GM19035 (cell line): ENCODE measurements around the gene ZMYM4.

Source experiments
- ATAC-seq: cut with Tn5 transposase; IDR thresholded peaks from one replicate; pipeline ENCODE4 v1.9.1; 2021; ENCODE audit not compliant: unreplicated experiment

Gene ZMYM4

DNA sequence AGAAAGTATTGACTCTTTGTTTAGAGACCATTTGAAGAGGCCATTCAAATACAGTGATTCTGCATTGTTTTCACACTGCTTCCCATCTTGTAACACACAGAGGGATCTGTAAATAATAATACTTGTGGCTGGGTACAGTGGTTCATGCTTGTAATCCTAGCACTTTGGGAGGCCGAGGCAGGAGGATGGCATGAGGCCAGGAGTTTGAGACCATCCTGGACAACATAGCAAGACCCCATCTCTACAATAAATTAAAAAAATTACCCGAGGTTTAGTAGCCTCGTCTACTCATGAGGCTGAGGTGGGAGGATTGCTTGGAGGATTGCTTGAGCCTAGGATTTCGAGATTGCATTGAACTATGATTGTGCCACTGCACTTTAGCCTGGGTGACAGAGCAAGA, 5.7 kb downstream of the ZMYM4 start:
- ATAC-seq = no peak

- ATAC-seq = no peak
Observed at GRCh38 chr1:35278886-35279554, 10.5 kb downstream of the ZMYM4 start.

GRCh38 chr1:35279555-35279904, 11.0 kb downstream of the ZMYM4 start:
- no peak for ATAC-seq

DNA sequence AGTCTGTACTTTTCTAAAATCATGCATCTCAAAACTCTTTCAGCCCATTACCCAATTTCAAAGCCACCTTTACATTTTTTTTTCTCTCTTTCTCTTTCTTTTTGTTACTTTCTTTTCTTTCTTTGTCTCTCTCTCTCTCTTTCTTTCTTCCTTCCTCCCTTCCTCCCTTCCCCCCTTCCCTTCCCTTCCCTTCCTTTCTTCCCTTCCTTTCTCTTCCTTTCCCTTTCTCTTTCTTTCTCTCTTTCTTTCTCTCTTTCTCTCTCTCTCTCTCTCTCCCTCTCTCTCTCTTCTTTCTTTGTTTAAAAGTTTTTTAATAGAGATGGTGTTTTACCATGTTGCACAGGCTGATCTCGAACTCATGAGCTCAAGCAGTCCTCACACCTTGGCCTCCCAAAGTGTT, 11.5 kb downstream of the ZMYM4 start:
- ATAC-seq = no peak

GRCh38 chr1:35281565-35281964, 13.1 kb downstream of the ZMYM4 start:
- no peak for ATAC-seq

DNA sequence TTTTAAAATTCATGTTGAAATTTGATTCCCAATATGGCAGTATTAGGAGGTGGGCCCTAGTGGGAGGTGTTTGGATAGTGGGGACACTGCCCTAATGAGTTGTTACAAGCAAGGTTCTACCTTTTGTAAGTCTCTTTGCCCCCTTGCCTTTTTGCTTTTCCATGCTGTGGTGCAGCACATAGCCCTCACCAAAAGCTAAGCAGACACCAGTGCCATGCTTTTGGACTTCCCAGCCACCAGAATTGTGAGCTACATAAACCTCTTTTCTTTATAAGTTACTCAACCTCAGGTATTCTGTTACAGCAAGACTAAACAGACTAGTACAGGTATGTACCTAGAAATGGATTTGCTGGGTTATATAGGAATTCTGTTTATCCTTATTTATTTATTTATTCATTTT, 13.7 kb downstream of the ZMYM4 start:
- ATAC-seq = no peak

DNA sequence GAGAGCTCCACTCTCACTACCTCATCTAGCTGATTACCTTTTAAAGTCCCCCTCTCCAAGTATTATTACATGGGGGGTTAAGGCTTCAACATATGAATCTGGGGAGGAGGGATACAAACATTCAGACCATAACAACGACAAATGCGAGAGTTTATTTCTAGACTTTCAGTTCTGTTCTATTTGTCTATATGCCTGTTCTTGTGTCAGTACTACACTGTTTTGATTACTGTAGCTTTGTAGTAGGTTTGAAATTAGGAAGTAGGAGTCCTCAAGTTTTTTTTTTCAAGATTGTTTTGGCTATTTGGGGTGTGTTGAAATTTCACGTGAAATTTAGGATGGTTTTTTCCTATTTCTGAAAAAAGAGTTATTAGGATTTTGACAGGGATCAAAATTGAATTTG, 16.3 kb downstream of the ZMYM4 start:
- no peak for ATAC-seq

GRCh38 chr1:35285771-35286606, 17.5 kb downstream of the ZMYM4 start:
- no peak for ATAC-seq

DNA sequence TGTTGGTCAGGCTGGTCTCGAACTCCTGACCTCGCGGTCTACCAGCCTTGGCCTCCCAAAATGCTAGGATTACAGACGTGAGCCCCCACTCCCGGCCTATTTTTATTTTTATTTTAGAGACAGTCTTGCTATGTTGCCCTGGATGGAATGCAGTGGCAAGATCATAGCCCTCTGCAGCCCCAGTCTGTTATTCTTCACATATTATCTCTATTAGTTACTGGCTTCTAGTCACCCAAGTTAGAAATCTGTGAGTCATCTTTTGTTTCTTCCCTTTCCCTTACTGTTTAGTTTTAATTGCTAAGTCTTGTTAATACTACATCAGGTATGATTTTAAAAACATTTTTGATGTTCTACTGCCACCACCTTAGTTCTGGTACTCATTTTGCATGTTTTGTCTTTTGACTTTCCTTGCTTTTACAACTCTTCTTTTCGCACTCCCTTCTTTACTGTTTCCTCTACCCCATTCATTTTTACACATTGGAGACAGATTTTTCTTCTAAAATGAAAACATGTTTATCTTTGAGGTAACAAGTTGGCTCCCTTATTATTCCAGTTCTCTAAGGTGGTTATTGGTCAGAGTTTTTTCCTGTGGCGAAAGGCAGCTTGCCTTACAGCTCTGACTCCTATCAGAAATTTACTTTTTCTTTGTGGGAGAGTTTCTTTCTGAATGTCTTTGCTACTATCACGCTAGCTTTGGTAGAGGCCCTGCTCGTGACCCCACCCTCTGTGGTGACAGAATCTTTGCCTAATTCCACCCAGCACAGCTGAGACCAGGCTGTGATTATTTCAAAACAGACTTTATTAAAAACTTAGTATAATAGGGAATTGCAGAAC, 19.5 kb downstream of the ZMYM4 start:
- ATAC-seq = no peak

- ATAC-seq = no peak
Observed at GRCh38 chr1:35288761-35289160, 20.3 kb downstream of the ZMYM4 start.

- no peak for ATAC-seq
Observed at GRCh38 chr1:35290452-35290851, 21.9 kb downstream of the ZMYM4 start.

DNA sequence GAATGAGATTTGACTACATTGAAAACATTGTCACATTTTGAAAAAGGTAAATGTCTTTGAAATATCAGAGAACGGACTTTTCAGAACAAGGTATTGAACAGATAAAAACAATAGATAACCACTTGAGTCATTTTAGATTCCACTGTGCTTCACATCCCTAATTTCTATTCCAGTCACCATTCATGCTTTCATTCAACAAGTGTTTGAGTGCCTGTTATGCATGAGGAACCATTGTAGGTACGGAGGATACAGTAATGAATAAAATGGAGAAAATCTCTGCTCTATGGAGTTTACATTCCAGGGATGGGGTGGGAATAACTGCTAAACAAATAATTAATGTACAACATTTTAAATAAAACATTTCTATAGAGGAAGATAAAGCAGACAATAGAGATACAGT, 26.3 kb downstream of the ZMYM4 start:
- no peak for ATAC-seq

- no peak for ATAC-seq
Observed at GRCh38 chr1:35297886-35298285, 29.4 kb downstream of the ZMYM4 start.

DNA sequence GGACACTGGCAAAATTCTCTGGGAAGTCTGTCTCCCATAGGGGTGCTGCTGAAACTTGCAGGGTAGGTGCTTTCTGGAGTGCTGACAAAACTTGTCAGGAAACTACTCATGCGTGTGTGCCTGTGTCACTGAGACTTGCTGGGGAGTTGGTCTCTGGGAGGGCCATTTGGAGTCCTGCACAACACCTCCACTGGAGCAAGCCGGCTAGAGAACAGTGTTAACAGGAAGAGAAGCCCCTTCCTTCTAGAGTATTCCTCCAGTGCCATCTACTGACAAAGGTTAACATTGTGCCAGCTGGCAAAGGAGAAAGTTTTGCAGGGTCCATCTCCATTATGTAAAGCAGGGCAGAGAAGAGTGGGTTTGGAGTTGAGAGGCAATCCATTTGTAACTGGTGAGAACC, 30.0 kb downstream of the ZMYM4 start:
- no peak for ATAC-seq

DNA sequence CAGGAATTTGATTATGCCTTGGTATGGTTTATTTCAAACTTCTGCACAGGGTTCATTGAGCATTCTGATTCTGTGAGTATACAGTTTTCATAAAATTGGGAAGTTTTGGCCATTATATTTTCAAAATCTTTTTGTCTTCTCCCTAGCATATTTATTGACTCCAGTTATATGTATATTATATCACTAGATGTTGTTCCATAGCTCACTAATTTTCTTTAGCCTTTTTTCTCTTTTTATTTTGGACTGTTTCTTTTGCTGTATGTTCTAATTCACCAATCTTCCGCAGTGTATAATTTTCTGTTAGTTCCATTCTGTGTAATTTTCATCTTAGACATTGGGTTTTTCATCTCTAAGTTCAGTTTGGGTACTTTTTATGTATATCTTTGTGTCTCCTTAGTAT, 31.9 kb downstream of the ZMYM4 start:
- no peak for ATAC-seq

GRCh38 chr1:35301674-35302392, 33.3 kb downstream of the ZMYM4 start:
- ATAC-seq = no peak

DNA sequence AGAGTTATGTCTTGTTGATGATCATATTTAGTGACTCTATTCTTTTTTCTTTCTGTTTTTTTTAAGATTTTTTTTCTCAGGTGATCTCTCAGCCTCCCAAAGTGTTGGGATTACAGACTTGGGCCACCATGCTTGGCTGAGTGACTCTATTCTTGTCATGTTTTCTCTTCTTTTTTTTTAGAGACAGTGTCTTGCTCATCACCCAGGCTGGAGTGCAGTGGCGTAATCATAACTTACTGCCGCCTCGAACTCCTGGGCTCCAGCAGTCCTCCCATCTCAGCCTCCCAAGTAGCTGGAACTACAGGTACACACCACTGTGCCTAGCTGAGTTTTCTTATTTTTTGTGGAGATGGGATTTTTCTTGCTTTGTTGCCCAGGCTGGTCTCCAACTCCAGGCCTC, 36.9 kb downstream of the ZMYM4 start:
- ATAC-seq = no peak

- ATAC-seq = no peak
Observed at GRCh38 chr1:35315649-35316048, 47.1 kb downstream of the ZMYM4 start.

DNA sequence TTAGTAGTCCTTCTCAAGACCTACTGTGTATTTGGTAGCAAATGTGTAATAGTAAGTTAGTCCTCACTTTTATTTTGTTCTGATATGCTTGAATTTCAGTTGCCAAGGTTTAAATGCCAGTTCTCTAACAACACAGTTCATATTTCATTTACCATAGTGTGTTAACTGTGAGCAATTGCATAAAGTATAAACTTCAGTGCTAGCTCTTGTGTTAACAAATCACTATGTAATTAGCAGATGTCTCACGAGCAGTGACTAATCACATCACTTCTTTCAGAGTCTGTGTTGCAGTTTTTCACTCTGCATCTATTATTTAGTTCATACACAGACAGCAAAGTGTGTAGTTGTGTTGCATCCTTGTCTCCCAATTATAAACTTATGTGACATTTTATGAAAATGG, 47.8 kb downstream of the ZMYM4 start:
- ATAC-seq = no peak

- ATAC-seq = no peak
Observed at GRCh38 chr1:35319988-35320713, 51.6 kb downstream of the ZMYM4 start.

DNA sequence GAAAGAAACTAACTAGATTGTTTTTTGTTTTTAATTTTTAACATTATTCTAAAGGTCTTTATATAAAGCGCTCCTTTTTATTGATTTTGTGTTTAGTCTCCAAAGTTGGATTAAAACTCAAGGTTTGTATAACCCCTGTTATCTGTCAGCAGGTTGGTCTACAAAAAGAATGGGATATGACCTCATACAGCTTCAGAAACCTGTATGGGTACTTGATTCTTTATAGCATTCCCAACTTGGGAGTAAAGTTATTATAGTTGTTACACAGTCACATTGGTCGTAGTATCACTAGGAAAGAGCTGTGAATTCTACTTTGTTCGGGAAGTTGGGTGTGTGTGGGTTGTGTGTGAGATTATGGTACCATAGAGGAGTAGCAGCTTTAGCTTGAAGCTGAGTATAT, 52.4 kb downstream of the ZMYM4 start:
- ATAC-seq = no peak
